ENCODE data around the gene MAPK1IP1L.
"Not testable (repeated sequence)": the region's sequence is repeated elsewhere in the genome, so short reads cannot be mapped to it uniquely, and the experiment has no call there.

MAPK1IP1L gene

DNA sequence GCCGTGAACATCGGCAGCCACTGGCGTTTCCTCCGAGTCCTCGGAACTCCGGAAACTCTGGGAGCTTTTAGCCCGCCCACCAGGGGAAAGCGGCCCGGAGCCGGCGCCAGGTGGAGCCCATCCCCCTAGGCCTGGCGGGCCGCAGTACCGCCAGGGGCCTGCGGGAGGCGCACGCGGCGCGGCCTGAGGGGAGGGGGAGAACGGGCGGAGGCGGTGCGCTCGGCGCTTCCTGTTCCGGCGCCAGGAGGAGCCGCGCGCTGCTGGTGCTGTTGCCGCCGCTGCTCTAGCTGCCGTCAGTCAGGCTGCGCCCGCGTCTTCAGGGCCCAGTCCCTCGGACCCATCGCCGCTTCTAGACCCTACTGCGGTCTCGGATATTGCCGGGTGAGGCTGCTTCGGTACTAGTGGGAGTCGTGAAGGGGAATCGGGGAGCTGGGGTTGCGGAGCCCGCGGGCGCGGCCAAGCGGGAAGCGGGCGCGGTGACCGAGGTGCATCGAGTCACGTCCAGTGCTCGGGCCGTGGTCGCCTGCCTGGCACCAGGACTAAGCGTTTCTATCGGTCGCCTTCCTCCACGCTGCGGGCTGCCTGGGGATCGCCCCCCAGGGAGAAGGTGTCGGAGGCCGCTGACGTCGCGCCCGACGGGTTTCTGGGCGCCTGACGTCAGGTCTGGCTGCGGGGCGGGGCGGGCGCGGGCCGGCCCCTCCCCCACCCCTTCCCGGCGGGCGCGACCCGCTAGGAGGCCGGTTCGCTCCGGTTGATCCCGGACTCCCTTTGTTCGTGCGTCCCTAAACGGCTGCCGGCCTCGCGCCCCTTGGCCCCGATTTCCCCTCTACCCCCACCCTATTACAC, at the start of gene MAPK1IP1L:
MAPK1IP1L (plus strand) TSS at position 225 of the 846 bp plus-strand sequence. CDS start 10,037 bp downstream, outside the sequence.
- DNase-seq = peak; percentile 89 to 91

DNA sequence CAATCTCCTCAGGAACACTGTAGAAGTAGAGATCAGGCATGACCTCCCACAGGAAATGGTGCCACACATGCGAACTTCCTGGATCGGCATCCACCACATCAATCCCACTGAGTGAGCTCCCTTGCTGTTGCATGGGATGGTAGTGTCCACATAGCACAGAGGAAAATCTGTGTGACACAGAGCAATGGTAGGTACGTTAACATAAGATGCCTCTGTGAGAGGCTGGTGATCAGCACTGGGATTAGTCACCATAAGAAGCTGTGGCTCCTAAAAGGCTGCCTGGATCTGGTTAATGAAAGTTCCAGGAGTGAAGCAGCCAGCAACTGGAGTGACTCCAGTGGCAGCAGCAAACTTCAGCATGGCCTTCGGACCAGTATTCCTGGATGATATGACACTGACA, 46.4 kb upstream of the MAPK1IP1L start:
- DNase-seq = no peak

DNA sequence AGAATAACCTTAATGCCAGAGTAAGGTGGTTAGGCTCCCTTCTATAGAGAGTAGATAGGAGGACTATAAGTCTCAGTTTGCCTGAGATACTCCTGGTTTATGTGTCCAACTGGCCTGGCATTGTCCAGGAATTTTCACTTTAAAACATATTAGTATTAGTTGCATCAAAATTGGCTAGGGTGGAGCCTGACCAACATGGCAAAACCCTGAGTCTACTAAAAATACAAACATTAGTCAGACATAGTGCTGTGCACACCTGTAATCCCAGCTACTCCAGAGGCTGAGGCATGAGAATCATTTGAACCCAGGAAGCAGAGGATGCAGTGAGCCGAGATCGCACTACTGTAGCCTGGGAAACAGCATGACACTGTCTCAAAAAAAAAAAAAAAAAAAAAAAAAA, 36.4 kb upstream of the MAPK1IP1L start:
- no peak for DNase-seq

DNA sequence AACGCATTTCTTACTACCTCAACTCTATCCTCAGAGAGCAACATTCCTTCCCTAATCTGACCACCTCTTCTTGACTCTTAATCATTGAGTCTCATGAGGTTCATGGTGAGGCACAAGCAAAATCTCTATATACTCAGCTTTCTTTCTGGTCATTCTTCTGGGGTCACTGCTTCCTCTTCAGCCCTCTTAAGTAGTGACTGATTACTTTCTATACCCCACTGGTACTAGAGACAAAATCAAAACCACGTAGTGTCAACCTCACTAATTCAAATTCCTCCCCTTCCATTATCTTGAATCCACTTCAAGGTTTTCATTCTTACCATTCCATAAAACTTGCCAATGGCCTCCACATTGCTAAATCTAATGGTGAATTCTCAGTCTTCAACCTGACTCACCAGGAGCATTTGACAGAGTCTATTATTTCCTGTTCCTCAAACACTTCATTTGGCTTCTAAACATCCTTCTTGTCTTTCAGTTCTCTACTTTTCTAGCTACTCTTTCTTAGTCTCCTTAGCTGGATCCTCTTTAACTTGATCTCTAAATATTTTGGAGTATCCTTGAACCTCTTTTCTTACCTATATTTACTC, 31.4 kb upstream of the MAPK1IP1L start:
- no peak for DNase-seq

DNA sequence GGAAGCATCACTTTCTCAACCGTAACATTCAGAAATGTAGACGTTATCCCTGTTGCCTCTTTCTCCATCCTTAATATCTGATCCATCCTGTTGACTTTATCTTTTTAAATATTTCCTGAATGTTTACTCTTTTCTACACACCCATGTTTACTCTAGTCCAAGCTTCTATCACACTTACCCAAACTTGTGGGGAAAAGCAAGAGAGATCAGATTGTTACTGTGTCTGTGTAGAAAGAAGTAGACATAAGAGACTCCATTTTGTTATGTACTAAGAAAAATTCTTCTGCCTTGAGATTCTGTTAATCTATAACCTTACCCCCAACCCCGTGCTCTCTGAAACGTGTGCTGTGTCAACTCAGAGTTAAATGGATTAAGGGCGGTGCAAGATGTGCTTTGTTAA, 27.1 kb upstream of the MAPK1IP1L start:
- DNase-seq = not testable (repeated sequence)

DNA sequence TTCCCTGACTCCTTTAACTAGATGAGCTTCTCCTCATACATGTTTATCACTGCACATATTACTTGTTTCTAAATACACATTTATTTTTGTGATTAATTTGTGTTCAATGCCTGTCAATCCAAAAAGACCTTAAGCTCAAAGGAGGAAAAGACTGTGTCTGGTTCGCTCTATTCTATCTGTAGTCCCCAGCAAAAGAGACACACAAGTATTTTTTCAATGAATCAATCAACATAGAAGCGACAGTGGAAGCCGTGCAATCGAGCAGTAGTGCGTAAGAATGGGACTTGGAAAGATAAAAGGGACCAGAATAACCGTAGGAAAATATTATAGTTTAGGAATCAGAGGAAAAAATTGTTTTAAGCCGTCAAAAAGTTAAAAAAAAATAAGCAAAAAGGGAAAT, 25.5 kb upstream of the MAPK1IP1L start:
- no peak for DNase-seq

DNA sequence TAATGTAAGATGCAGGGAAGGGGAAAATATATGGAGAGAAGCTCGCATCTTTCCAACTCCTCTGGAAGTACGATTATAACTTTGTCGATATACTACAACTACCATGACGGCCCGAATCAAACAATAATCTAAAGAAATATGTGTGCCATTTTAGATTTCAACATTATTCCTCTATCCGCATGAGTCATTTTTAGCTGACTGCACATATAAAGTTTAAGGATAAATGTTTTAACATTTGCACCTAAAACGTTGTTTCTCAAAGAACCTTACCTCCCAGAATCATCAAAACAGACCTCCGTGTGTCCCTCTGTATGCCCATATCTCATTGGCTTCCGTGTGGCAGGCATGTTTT, 25.0 kb upstream of the MAPK1IP1L start:
- no peak for DNase-seq

DNA sequence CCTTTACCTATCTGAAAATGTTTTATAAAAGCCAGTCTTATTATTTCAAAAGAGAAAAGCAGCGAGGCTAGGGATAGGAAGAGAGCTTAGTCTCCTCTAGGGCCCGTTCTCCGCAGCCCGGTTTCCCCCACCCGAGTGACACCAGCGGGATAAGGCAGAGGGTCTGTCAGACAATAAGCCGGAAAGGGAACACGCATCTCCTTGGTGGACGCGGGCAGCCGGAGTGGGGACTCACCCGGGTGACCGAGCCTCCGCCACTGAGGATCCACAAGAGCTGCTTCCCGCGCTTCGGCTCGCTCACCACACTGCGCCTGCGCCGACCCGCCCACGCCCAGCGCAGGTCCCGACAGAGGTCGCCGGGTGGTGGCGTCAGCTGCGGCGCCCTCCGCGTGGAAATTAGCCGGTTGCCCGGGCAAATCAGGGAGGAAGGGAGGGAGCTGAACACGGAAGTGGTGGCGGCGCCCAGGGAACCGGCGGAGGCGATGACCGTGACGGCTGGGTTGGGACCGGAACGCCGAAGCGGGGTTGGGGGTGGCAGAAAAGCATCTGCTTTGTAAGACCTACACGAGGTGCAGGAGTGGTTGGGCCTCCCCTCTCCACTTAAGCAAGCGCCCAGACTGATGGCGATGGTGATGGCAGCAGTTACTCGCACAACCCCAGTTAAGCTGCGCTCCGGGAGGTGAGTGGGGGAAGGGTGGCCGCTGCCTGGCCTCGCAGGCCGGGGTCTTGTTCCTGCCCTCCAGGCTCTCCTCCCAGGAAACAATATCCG, 24.5 kb upstream of the MAPK1IP1L start, which contains the start of the genes SOCS4 and WDHD1:
SOCS4 (plus strand) TSS at position 444 of the 769 bp plus-strand sequence. CDS start 15,806 bp downstream, outside the sequence.
WDHD1 (minus strand) TSS at position 307 of the 769 bp plus-strand sequence. CDS start 312 bp downstream, outside the sequence.
- DNase-seq = peak; percentile 99

DNA sequence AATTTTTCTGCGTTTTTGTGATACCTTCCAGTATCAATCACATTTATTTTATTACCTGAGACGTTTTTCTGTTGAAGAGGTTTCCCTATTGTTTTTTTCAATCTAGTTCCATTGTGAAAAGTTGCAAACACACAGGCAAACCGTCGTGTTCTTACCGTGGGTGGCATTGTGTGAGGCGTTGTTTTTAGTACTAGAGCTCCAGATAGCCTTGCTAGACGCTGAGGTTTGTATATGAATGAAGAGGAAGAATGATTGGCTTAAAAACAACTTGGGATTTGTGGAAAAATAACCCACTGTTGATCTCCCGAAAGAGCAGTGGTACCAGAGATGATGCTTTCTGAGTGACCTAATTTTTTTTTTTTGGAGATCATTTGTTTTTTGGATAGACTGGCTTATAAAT, 23.4 kb upstream of the MAPK1IP1L start:
- no peak for DNase-seq

DNA sequence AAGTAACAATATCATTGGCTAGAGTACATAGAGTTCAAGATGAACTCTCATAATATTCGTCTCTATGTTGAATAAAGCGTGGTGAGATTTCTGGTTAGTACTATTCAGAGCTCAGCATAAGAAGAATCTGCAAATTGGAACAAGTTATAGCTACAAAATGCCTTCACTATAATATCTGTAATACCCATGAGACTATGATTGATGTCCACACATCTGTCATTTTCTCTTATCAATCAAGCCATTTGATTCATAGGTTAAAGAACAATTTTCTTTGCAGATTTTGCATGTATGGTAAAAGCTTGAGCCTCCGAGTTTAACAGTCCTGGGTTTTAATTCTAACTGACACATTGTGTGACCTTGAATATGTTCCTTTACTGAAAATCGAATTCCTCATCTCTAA, 23.0 kb upstream of the MAPK1IP1L start:
- no peak for DNase-seq

DNA sequence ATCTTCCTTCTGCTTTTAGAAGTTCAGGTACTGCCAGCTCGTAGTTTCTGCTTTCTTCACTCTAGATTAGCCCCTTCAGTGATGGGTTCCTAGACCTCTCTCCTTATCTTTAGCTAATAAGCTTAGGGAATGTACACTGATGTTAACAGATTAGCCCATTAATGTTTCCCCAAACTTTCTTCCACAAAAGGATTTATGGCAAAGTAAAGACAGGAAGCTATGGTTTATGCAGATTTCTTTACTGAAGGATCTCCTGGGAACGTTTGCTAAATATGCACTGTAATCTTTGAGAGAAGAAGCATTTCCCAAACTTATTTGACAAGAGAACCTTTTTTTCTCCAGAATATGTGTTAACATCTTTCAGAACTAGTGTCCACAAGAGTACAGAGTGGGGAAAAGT, 20.3 kb upstream of the MAPK1IP1L start:
- DNase-seq = no peak

DNA sequence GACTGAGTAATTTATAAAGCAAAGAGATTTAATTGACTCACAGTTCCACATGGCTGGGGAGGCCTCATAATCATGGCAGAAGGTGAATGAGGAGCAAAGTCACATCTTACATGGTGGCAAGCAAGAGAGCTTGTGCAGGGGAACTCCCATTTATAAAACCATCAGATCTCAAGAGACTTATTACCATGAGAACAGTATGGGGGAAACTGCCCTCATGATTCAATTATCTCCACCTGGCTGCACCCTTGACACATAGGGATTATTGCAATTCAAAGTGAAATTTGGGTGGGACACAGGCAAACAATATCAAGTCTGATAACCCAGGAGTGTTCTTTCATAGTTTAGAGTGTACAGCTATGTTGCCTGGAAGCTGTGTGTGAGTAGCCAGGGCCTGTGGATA, 13.5 kb upstream of the MAPK1IP1L start:
- DNase-seq = not testable (repeated sequence)

DNA sequence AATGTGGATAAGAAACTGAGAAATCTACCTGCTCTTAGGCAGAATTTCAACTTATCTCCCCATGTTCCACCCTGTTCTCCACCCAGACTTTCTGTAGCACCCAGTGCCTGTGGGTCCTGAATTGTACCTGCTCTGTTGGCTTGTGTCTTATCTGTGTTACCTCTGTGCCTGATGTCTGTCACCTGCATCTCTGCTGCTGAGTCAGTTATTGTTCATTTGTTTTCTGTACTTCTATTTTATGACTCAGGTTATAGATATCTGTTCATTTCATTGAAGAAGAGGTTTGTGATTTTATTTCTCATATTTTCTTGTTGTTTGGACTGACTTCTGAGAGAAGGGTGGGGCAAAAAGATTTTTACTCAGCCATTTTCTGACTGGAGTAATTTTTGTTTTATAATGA, 12.7 kb upstream of the MAPK1IP1L start:
- DNase-seq = no peak

DNA sequence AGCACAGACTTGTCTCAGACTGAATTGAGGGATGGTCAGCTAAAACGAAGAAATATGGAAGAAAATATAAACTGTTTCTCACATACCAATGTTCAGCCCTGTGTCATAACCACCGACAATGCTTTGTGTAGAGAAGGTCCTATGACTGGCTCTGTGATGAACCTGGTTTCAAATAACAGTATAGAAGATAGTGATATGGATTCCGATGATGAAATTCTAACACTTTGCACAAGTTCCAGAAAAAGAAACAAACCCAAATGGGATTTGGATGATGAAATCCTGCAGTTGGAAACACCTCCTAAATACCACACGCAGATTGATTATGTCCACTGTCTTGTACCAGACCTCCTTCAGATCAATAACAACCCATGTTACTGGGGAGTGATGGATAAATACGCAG, 7.9 kb upstream of the MAPK1IP1L start:
- no peak for DNase-seq

DNA sequence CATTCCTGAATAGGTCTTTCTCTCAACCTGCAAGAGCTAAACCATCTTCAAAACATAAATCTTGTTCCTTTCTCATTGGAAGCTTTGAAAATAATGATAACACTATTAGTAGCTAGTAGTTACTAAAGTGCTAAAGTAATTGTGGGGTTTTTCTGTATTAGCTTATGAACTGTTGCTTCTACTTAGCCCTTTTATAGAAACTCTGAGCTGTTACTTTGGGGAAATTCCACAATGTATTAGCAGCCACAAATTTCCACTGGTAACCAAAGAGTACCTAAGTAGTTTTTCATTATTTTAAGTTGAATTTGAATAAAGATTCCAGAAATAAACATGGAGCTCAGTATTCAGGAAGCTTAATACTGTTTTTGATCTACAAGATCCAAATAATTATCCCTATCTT, 6.4 kb upstream of the MAPK1IP1L start:
- DNase-seq = no peak

DNA sequence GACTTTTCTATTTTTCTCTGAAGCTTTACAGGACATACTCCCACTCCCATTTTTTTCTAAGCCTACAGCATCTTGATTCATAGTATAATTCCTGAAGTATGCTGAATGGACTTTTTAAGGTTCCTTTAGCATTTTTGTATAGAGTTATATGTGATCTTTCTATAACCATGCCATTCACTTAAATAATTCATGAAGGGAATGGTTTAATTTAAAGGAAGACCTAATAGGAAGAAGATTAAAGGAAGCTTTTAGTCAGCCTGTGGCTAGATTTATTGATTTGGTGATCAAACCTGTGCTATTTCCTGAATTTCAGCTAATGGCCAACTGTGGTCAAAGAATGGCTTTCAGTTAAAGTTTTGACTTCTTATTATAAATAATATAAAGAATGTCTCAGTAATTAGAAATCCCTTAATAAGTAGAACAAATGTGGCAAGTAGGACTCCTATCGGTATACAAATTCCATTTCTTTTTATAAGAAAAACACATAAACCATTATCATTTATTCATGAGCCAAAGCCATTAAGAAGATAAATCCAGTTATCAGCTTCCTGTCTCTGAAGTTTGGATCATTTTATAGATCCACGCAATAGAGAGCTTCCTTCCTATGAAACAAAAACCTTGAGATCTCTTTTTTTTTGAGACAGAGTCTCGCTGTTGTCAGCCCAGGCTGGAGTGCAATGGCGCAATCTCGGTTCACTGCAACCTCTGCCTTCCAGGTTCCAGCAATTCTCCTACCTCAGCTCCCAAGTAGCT, 4.0 kb upstream of the MAPK1IP1L start:
- DNase-seq = no peak

DNA sequence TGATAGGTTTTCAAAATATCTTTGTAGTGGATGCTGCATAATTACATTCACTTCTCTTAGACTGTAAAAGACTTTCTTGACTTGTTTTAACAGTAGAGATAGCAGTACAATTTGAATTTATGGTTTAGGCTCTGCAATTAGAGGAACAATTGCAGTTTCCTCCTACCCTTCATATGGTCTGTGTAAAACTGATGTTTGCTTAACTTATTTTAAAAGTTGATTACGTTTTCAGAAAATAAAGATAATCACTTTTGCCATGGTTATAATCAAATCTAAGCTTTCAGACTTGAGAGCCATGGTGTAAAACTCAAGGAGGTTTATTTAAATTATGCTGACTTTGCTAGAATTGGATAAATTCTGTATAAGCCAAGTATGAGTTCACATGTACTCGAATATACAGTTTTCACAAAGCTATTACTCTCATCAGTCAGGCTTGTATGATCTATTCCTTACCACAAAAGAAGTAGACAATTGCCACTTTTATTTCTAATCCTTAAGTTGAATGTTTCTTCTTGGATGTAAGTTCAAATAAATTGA, 2.5 kb upstream of the MAPK1IP1L start:
- no peak for DNase-seq

DNA sequence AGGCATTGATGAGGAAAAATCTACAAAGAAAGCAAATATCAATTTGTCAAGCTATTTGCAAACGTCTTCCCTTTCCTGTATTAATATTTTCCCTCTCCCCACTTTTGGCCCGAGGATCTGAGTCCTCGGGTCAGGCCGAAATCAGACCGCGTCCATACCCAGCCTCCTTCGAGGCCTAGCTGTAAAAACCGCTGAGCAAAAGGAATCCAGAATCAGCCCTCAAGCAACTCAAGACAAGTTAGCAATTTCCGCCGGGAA, 353 bp upstream of the MAPK1IP1L start:
- no peak for DNase-seq

DNA sequence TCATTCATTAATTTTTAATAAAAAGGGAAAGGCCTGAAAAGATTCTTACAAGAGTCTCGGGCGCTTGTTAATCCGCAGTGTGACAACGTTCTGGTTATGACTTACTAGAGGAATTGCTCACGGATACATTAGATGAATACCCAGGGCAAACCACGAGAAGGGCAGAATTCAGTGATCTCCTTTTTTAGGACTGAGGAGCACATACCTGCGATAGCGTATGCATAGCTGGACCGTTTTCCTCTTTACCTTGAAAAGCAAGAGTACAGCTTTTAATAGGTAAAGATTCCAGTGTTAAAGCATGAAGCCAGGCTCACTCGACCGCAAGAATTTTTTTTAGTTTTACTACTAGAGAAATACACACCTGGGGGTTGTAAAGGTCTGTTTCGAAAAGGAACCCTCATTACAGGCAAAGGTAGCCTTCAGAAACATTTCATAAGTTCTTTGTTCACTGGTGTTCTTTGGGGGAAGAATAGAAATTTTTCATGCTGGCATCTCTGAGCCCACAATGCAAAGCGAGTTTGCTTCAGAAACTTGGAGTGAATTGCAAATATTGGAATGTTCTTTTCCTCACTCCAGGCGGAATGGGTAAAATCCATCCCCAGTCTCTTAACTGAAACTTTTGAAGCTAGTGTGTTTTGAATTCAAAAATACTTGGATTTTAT, 953 bp downstream of the MAPK1IP1L start:
- no peak for DNase-seq

DNA sequence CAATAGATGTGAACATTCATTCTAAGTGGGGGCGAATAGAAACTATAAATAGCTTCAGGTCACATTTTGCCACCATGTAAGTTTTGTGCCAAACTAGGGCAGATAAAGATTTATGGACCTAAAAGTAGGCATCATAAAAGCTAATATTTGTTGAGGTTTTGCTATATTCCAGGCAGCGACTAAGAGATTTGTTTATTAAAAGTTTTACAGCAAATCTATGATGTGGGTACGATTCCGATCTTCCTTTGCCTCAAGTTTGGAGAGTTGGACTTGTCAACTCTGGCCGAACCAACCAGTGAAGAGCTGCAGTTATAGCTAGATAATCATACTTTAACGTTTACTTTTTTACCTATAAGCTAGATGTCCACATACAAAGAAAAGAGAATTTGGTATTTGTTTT, 1.6 kb downstream of the MAPK1IP1L start:
- DNase-seq = no peak

DNA sequence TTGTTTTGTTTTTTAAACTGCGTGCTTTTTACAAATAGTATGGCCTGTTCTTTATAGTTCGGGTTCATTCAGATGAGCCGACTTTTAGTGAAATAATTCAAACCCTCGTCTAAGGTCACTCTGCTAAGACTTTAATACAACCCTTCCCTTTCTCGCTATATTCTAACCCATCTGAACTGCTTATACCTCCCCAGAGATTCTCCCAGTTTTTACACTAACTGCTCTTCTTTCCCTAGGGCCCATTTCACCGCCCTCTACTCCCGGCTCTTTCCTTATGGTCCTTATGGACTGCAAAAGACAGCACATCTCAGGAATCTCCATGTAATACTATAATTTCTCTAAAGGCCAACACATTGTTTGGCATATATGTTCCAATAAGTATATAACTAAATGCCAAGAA, 2.1 kb downstream of the MAPK1IP1L start:
- DNase-seq = no peak

DNA sequence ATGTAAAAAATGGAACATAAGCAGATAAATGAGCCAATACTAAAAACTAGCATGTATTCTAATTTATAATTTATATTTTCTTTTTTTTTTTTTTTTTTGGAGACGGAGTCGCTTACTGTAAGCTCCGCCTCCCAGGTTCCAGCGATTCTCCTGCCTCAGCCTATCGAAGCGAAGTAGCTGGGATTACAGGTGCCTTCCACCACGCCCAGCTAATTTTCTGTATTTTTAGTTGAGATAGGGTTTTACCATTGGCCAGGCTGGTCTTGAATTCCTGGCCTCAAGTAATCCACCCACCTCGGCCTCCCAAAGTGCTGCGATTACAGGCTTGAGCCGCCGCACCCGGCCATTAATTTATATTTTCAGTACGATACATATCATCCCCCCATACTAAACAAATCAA, 2.7 kb downstream of the MAPK1IP1L start:
- no peak for DNase-seq
